Measurements from ENCODE around the gene OGFOD2.

OGFOD2 gene

GRCh38 chr12:122989225-122989839 is 14.3 kb downstream of the OGFOD2 start:
- no peak for DNase-seq

- no peak for DNase-seq
Measured at GRCh38 chr12:122989874-122990419, 14.9 kb downstream of the OGFOD2 start.

- DNase-seq, result no peak
Measured at GRCh38 chr12:122990561-122990960, 15.5 kb downstream of the OGFOD2 start.

GRCh38 chr12:122990961-122991622 is 16.0 kb downstream of the OGFOD2 start:
- no peak for DNase-seq

- no peak for DNase-seq
Measured at GRCh38 chr12:122991623-122992275, 16.7 kb downstream of the OGFOD2 start.

- DNase-seq, result no peak
Measured at GRCh38 chr12:122992386-122992785, 17.3 kb downstream of the OGFOD2 start.

GRCh38 chr12:122994140-122994675 is 19.2 kb downstream of the OGFOD2 start:
- DNase-seq, result no peak

- no peak for DNase-seq
Measured at GRCh38 chr12:122994781-122995502, 19.9 kb downstream of the OGFOD2 start.

- DNase-seq, result no peak
Measured at GRCh38 chr12:122995503-122996187, 20.6 kb downstream of the OGFOD2 start.

- DNase-seq, result no peak
Measured at GRCh38 chr12:122996188-122996601, 21.2 kb downstream of the OGFOD2 start.

- no peak for DNase-seq
Measured at GRCh38 chr12:122996621-122997342, 21.7 kb downstream of the OGFOD2 start.

GRCh38 chr12:122997343-122998250 is 22.6 kb downstream of the OGFOD2 start:
- no peak for DNase-seq

- no peak for DNase-seq
Measured at GRCh38 chr12:122998316-122998715, 23.3 kb downstream of the OGFOD2 start.

GRCh38 chr12:122999196-122999946 is 24.3 kb downstream of the OGFOD2 start:
- DNase-seq, result no peak

- no peak for DNase-seq
Measured at GRCh38 chr12:122999986-123000420, 25.0 kb downstream of the OGFOD2 start.

- DNase-seq, result no peak
Measured at GRCh38 chr12:123000578-123000977, 25.5 kb downstream of the OGFOD2 start.

- DNase-seq, result no peak
Measured at GRCh38 chr12:123001464-123001863, 26.4 kb downstream of the OGFOD2 start.

GRCh38 chr12:123003257-123003656 is 28.2 kb downstream of the OGFOD2 start:
- no peak for DNase-seq

GRCh38 chr12:123004287-123004686 is 29.2 kb downstream of the OGFOD2 start:
- DNase-seq, result no peak
